GM12878 (cell line): ENCODE measurements around the gene HRG. TPM values are rescaled to one million over a fixed set of nuclear protein-coding genes. Genes with fewer than 3 reads are reported as not detected.

Experiments
- ATAC-seq: fragments of 200-7000 bp; cut with Tn5 transposase; 3 replicates; pipeline ENCODE4 v1.9.1; 2020; ENCODE audit warnings: mild to moderate bottlenecking, moderate library complexity
- BruUV-seq: library from RNA; stranded (reverse); fragments of 400-500 nt; replicated peaks from 2 replicates; lab custom pipeline; 2021; lab: Mats Ljungman, UMichigan
- CTCF ChIA-PET: fragments of 300-600 bp; sonication (Branson Sonifier 250); formaldehyde crosslinking; extraction: SDS; loops from one replicate; lab custom pipeline; 2021; ENCODE audit warnings: inconsistent platforms; lab: Yijun Ruan, JAX
- POLR2A ChIA-PET: fragments of 350-600 bp; formaldehyde crosslinking; extraction: SDS; loops from one replicate; lab custom pipeline; 2021; ENCODE audit warnings: inconsistent platforms; lab: Charles Lee
- RAD21 ChIA-PET: fragments of 300-600 bp; sonication (Branson Sonifier 250); formaldehyde crosslinking; loops from one replicate; lab custom pipeline; 2023; ENCODE audit warnings: antibody characterized with exemption; ENCODE audit not compliant: unreplicated experiment; lab: Charles Lee
- SMC1A ChIA-PET: fragments of 300-600 bp; sonication (Branson Sonifier 250); formaldehyde crosslinking; loops from one replicate; lab custom pipeline; 2023; ENCODE audit not compliant: unreplicated experiment, uncharacterized antibody; lab: Charles Lee
- DNase-seq: peaks from one replicate; pipeline ENCODE4 v3.0.0-alpha.2; 2011; ENCODE audit warnings: low read depth, low spot score
- FAIRE-seq: peaks from 3 replicates; lab custom pipeline; 2011; peaks lifted over from hg19 to GRCh38; lab: Jason Lieb, UNC
- H2AFZ ChIP-seq: 2 replicates; pipeline ENCODE4 v1.6.0; 2011; ENCODE audit warnings: low read depth, low read length, control low read depth; ENCODE audit not compliant: control insufficient read depth
- H3K27ac ChIP-seq: 2 replicates; pipeline ENCODE4 v1.5.1; 2011; ENCODE audit warnings: control low read depth; ENCODE audit not compliant: control insufficient read depth, insufficient read depth
- H3K27me3 ChIP-seq, 2 experiments: replicated peaks in 1 of 2; 2 replicates each; pipeline versions ENCODE4 v1.6.0 to v1.6.1; 2011; ENCODE audit warnings: low read length in 1 of 2; ENCODE audit not compliant: control insufficient read depth in 2 of 2, insufficient read depth in 2 of 2
- H3K36me3 ChIP-seq, 2 experiments: 2 replicates each; pipeline ENCODE4 v1.5.1; 2011; ENCODE audit warnings: low read length in 1 of 2; ENCODE audit not compliant: control insufficient read depth in 2 of 2, insufficient read depth in 2 of 2
- H3K4me1 ChIP-seq: 2 replicates; pipeline ENCODE4 v1.6.1; 2011; ENCODE audit warnings: mild to moderate bottlenecking, low read length, moderate library complexity, mixed read lengths; ENCODE audit not compliant: control insufficient read depth, insufficient read depth
- H3K4me2 ChIP-seq: 2 replicates; pipeline ENCODE4 v1.6.0; 2011; ENCODE audit warnings: control low read depth; ENCODE audit not compliant: control insufficient read depth, insufficient read depth
- H3K4me3 ChIP-seq: fragments of 200-600 bp; sonication (generic); 2 replicates; pipeline ENCODE4 v1.5.1; 2016
- H3K79me2 ChIP-seq: 2 replicates; pipeline ENCODE4 v1.6.0; 2011; ENCODE audit warnings: low read length; ENCODE audit not compliant: control insufficient read depth, insufficient read depth
- H3K9ac ChIP-seq: 2 replicates; pipeline ENCODE4 v1.8.0; 2011; ENCODE audit warnings: low read length, control low read depth, mixed read lengths; ENCODE audit not compliant: control insufficient read depth, insufficient read depth
- H3K9me3 ChIP-seq: replicated peaks from 3 replicates; pipeline ENCODE4 v1.5.1; 2011; ENCODE audit warnings: mild to moderate bottlenecking, low read length; ENCODE audit not compliant: control insufficient read depth, insufficient read depth
- H4K20me1 ChIP-seq: 2 replicates; pipeline ENCODE4 v1.6.0; 2011; ENCODE audit not compliant: control insufficient read depth, insufficient read depth
- ASH2L ChIP-seq: fragments of 300-600, 200-600 bp; sonication (generic); IDR thresholded peaks from 2 replicates; pipeline ENCODE4 v1.6.1; 2017; ENCODE audit warnings: low read depth, mild to moderate bottlenecking, borderline replicate concordance
- BRCA1 ChIP-seq: IDR thresholded peaks from 2 replicates; pipeline ENCODE4 v1.6.1; 2011; ENCODE audit warnings: low read depth, low read length, improper control_type of control experiment
- CBFB ChIP-seq: IDR thresholded peaks from 2 replicates; pipeline ENCODE4 v1.6.1; 2016; ENCODE audit warnings: antibody characterized with exemption, low read depth
- CREM ChIP-seq: IDR thresholded peaks from 2 replicates; pipeline ENCODE4 v1.6.1; 2014; ENCODE audit warnings: antibody characterized with exemption, low read depth
- CTCF ChIP-seq, 3 experiments: IDR thresholded peaks in 2 of 3; conservative IDR thresholded peaks in 1 of 3; 2 replicates each; pipeline ENCODE4 v1.5.1; 2011; ENCODE audit warnings: low read depth in 3 of 3, low read length in 3 of 3, mild to moderate bottlenecking in 3 of 3, control low read depth in 2 of 3, moderate library complexity in 2 of 3, inconsistent platforms in 1 of 3, mixed read lengths in 1 of 3; ENCODE audit not compliant: control insufficient read depth in 2 of 3, insufficient read depth in 1 of 3; ENCODE audit errors: extremely low read depth in 1 of 3
- DPF2 ChIP-seq: fragments of 450-650 bp; IDR thresholded peaks from 2 replicates; pipeline ENCODE4 v1.6.1; 2017; ENCODE audit warnings: mild to moderate bottlenecking
- ELK1 ChIP-seq: IDR thresholded peaks from 2 replicates; pipeline ENCODE4 v1.6.1; 2012; ENCODE audit warnings: low read depth, low read length, improper control_type of control experiment
- EP300 ChIP-seq, 2 experiments: fragments of 150-350 bp in 1 of 2; IDR thresholded peaks; 2 replicates each; pipeline ENCODE4 v1.6.1; 2011 to 2012; ENCODE audit warnings: low read depth in 2 of 2, low read length in 2 of 2, borderline replicate concordance in 1 of 2, improper control_type of control experiment in 1 of 2, inconsistent platforms in 1 of 2; ENCODE audit not compliant: control insufficient read depth in 1 of 2
- IKZF1 ChIP-seq: fragments of 450-650 bp; conservative IDR thresholded peaks from 2 replicates; pipeline ENCODE4 v1.6.1; 2017; ENCODE audit warnings: antibody characterized with exemption, mild to moderate bottlenecking
- JUNB ChIP-seq: IDR thresholded peaks from 2 replicates; pipeline ENCODE4 v1.6.1; 2016; ENCODE audit warnings: antibody characterized with exemption, mild to moderate bottlenecking
- MEF2A ChIP-seq: IDR thresholded peaks from 2 replicates; pipeline ENCODE4 v1.6.1; 2011; ENCODE audit warnings: low read depth, mild to moderate bottlenecking, low read length, moderate library complexity; ENCODE audit not compliant: insufficient read depth
- MXI1 ChIP-seq: fragments of 150-350 bp; IDR thresholded peaks from 2 replicates; pipeline ENCODE4 v1.6.1; 2011; ENCODE audit warnings: low read depth, mild to moderate bottlenecking, inconsistent platforms, low read length, improper control_type of control experiment
- POLR2AphosphoS5 ChIP-seq: IDR thresholded peaks from 2 replicates; pipeline ENCODE4 v1.6.1; 2011; ENCODE audit warnings: mild to moderate bottlenecking, low read length, inconsistent platforms
- YY1 ChIP-seq: IDR thresholded peaks from 2 replicates; pipeline ENCODE4 v1.6.1; 2011; ENCODE audit warnings: low read depth, mild to moderate bottlenecking, low read length
- ZBTB33 ChIP-seq: fragments of 450-650 bp; IDR thresholded peaks from 2 replicates; pipeline ENCODE4 v1.6.1; 2017; ENCODE audit warnings: mild to moderate bottlenecking
- ZNF217 ChIP-seq: fragments of 450-650 bp; IDR thresholded peaks from 2 replicates; pipeline ENCODE4 v1.6.1; 2017; ENCODE audit warnings: antibody characterized with exemption, mild to moderate bottlenecking
- ZSCAN29 ChIP-seq: fragments of 450-650 bp; IDR thresholded peaks from 2 replicates; pipeline ENCODE4 v1.6.1; 2017; ENCODE audit warnings: mild to moderate bottlenecking, moderate library complexity
- WGBS: methylation state at CpG from one replicate; pipeline ENCODE4 v1.1.6; 2016; ENCODE audit warnings: low lambda C conversion rate; ENCODE audit not compliant: insufficient replicate concordance, insufficient coverage; ENCODE audit errors: missing lambda C conversion rate; 5-methylcytosine and 5-hydroxymethylcytosine counted together
- in situ Hi-C: fragments of 300-500 bp; cut with MboI; formaldehyde crosslinking; loops from 9 replicates; pipeline ENCODE4 v1.14.3; 2018; ENCODE audit warnings: mixed read lengths
- intact Hi-C: fragments of 100-400 bp; cut with micrococcal nuclease; formaldehyde crosslinking; loops from one replicate; pipeline ENCODE4 v1.14.2; 2022; ENCODE audit not compliant: unreplicated experiment
- polyA plus RNA-seq, 11 experiments: library from polyadenylated mRNA; depleted of rRNA in 4 of 11; unstranded in 6 of 11; stranded (reverse) in 5 of 11; fragments of >200 nt; fragmentation: Nextera tagmentation in 4 of 11; fragmentation: Illumina TruSeq in 1 of 11; extraction: Ambion mirVana in 4 of 11; extraction: Trizol in 1 of 11; gene quantifications; 1 replicate in 1 of 11; 2 replicates in 10 of 11; pipeline versions ENCODE4 v1.2.1 to v1.2.3, GENCODE V29; 2011 to 2016; ENCODE audit warnings: inconsistent platforms in 2 of 11, missing spikeins in 2 of 11, low read depth in 1 of 11
- total RNA-seq, 4 experiments: library from RNA; depleted of rRNA in 3 of 4; stranded (reverse); fragments of >200 nt in 3 of 4; fragmentation: Illumina TruSeq in 1 of 4; extraction: Trizol in 1 of 4; gene quantifications; 2 replicates each; pipeline versions ENCODE4 v1.2.1 to v1.2.3, GENCODE V29; 2013 to 2021

The HRG gene
- total and polyA plus RNA-seq, 10 of the 15 experiments (the other 5 are each of a cell fraction or from before 2014, with no cell fraction given), result 0.21 TPM; not detected in 9

- TF ChIP-seq ELK1 (no peak), DPF2 (no peak), ZNF217 (no peak), JUNB (no peak)
Observed at GRCh38 chr3:186627852-186628414, 37.9 kb upstream of the HRG start (continued).

- Histone ChIP-seq H3K4me1 (no peaks in the 10 kb centered on the region), H3K9ac (no peak overlapping the region), H3K4me2 (no peak overlapping the region), H3K27ac (no peak overlapping the region)
- RAD21 ChIA-PET, result no interaction called here
- WGBS, result 52% methylated on average over 7 of the region's 7 CpGs
- in situ Hi-C loops, result no loop called here
- BruUV-seq, result no TSS peak
- TF ChIP-seq ZBTB33, result no peak
- no peak for TF ChIP-seq ELK1
- no peak for TF ChIP-seq CTCF (IDR thresholded peaks at IDR 0.05 in 2 of 3, conservative IDR thresholded peaks at IDR 0.05 in 1 of 3; ENCODE audit: control insufficient read depth in 2 of 3, extremely low read depth in 1 of 3, insufficient read depth in 1 of 3, low read depth in 3 of 3, low read length in 3 of 3)
- no peak for TF ChIP-seq CREM
- no peak for TF ChIP-seq IKZF1
- no peak for TF ChIP-seq ZSCAN29
- TF ChIP-seq MXI1, result no peak
- no peak for TF ChIP-seq MEF2A
- TF ChIP-seq EP300 (IDR thresholded peaks at IDR 0.05; ENCODE audit: borderline replicate concordance in 1 of 2, control insufficient read depth in 1 of 2, low read depth in 2 of 2, low read length in 2 of 2), result no peak
- TF ChIP-seq YY1, result no peak
- no peak for TF ChIP-seq ASH2L
- no peak for TF ChIP-seq BRCA1
- no peak for TF ChIP-seq POLR2AphosphoS5
- no peak for TF ChIP-seq CBFB
- TF ChIP-seq, all 136 proteins: peak for 0
- POLR2A ChIA-PET, result no interaction called here
- Histone ChIP-seq H3K36me3 (no peaks in the 10 kb centered on the region), H3K9me3 (no peaks in the 10 kb centered on the region), H3K27me3 (no peaks in the 10 kb centered on the region; a peak in 1 of 4 replicates), H2AFZ (no peak overlapping the region), H3K4me3 (no peak overlapping the region), H3K79me2 (no peaks in the 10 kb centered on the region), H4K20me1 (no peaks in the 10 kb centered on the region)
- FAIRE-seq, result no peak
- ATAC-seq, result no peak
- SMC1A ChIA-PET, result no interaction called here
- CTCF ChIA-PET, result interaction anchor here (5.6 kb wide), 1 partner anchor 13 kb away, joined by 33 read pairs; no protein-coding TSS in a partner anchor
- intact Hi-C loops, result no loop called here
- DNase-seq, result no peak
Observed at GRCh38 chr3:186628756-186629155, 37.1 kb upstream of the HRG start.
